Urinary bladder (tissue), 4 donors: ENCODE measurements around the gene LIPT2. TPM values are rescaled to one million over a fixed set of nuclear protein-coding genes. Genes with fewer than 3 reads are reported as not detected.

Experiments used
- DNase-seq: peaks from one replicate; pipeline ENCODE4 v3.0.0-alpha.2; 2015; ENCODE audit errors: extremely low spot score
- H3K27ac ChIP-seq: one replicate; pipeline ENCODE4 v1.5.1; 2013; ENCODE audit warnings: low read depth, mild to moderate bottlenecking, moderate library complexity
- H3K36me3 ChIP-seq: one replicate; pipeline ENCODE4 v1.6.1; 2013; ENCODE audit warnings: mild to moderate bottlenecking, moderate library complexity; ENCODE audit not compliant: insufficient read depth
- H3K4me1 ChIP-seq: one replicate; pipeline ENCODE4 v1.6.1; 2013; ENCODE audit warnings: mild to moderate bottlenecking, moderate library complexity; ENCODE audit not compliant: insufficient read depth
- H3K4me3 ChIP-seq: one replicate; pipeline ENCODE4 v1.5.1; 2013; ENCODE audit warnings: low read depth, low read length
- WGBS: extraction: QIAGEN DNeasy Blood & Tissue Kit; methylation state at CpG from one replicate; pipeline ENCODE4 v1.1.7; 2013; 5-methylcytosine and 5-hydroxymethylcytosine counted together
- polyA plus RNA-seq: library from polyadenylated mRNA; stranded (reverse); fragments of 200-250 nt; gene quantifications from one replicate; pipeline ENCODE4 v1.2.3, GENCODE V29; 2013
- total RNA-seq: library from RNA; depleted of rRNA; stranded (reverse); fragments of >200 nt; gene quantifications from one replicate; pipeline ENCODE4 v1.2.3, GENCODE V29; 2014
- donor health status: healthy with polysubstance abuse.
- donor health status: healthy.

LIPT2 gene
- total and polyA plus RNA-seq, 2 donors = 2.7 to 3.3 TPM

GRCh38 chr11:74480688-74481417 is 12.7 kb downstream of the LIPT2 start:
- H3K36me3 ChIP-seq = no peaks in the 10 kb centered on the region
- no peak overlapping the region for H3K27ac ChIP-seq
- no peaks in the 10 kb centered on the region for H3K4me1 ChIP-seq
- no peak for DNase-seq
- WGBS = 65% methylated on average over 3 of the region's 3 CpGs
- no peak overlapping the region for H3K4me3 ChIP-seq

GRCh38 chr11:74479732-74480123 is 13.8 kb downstream of the LIPT2 start:
- 24% methylated on average over 1 of the region's 1 CpG for WGBS
- Histone ChIP-seq H3K4me1 (no peaks in the 10 kb centered on the region), H3K4me3 (no peak overlapping the region), H3K27ac (no peak overlapping the region), H3K36me3 (no peaks in the 10 kb centered on the region)
- DNase-seq = no peak

GRCh38 chr11:74478877-74479731 is 14.4 kb downstream of the LIPT2 start:
- H3K27ac ChIP-seq = no peak overlapping the region
- H3K4me3 ChIP-seq = no peak overlapping the region
- no peaks in the 10 kb centered on the region for H3K36me3 ChIP-seq
- 69% methylated on average over 10 of the region's 10 CpGs for WGBS
- DNase-seq = no peak
- H3K4me1 ChIP-seq = no peaks in the 10 kb centered on the region

GRCh38 chr11:74476536-74476935 is 17.0 kb downstream of the LIPT2 start:
- no peaks in the 10 kb centered on the region for H3K36me3 ChIP-seq
- no peak for DNase-seq
- no peak overlapping the region for H3K4me3 ChIP-seq
- 86% methylated on average over 2 of the region's 2 CpGs for WGBS
- no peak overlapping the region for H3K27ac ChIP-seq
- H3K4me1 ChIP-seq = no peaks in the 10 kb centered on the region

GRCh38 chr11:74474316-74474715 is 19.2 kb downstream of the LIPT2 start:
- Histone ChIP-seq H3K27ac (no peak overlapping the region), H3K36me3 (no peaks in the 10 kb centered on the region), H3K4me1 (no peaks in the 10 kb centered on the region), H3K4me3 (no peak overlapping the region)
- no peak for DNase-seq
- 12% methylated on average over 1 of the region's 1 CpG for WGBS

- 68% methylated on average over 10 of the region's 10 CpGs for WGBS
- no peak for DNase-seq
- Histone ChIP-seq H3K4me1 (no peaks in the 10 kb centered on the region), H3K36me3 (no peaks in the 10 kb centered on the region), H3K4me3 (no peak overlapping the region), H3K27ac (no peak overlapping the region)
Measured at GRCh38 chr11:74473382-74474173, 19.9 kb downstream of the LIPT2 start.

GRCh38 chr11:74471668-74472429 is 21.7 kb downstream of the LIPT2 start:
- DNase-seq = no peak
- no peak overlapping the region for H3K4me3 ChIP-seq
- 57% methylated on average over 5 of the region's 5 CpGs for whole genome bisulfite sequencing

GRCh38 chr11:74471037-74471436 is 22.5 kb downstream of the LIPT2 start:
- no peak overlapping the region for H3K4me3 ChIP-seq
- no peaks in the 10 kb centered on the region for H3K36me3 ChIP-seq
- WGBS = 100% methylated on average over 1 of the region's 1 CpG
- no peak for DNase-seq
- no peaks in the 10 kb centered on the region for H3K4me1 ChIP-seq
- H3K27ac ChIP-seq = no peak overlapping the region

More at GRCh38 chr11:74471668-74472429, 21.7 kb downstream of the LIPT2 start:
- Histone ChIP-seq H3K4me1 (no peaks in the 10 kb centered on the region), H3K36me3 (no peaks in the 10 kb centered on the region), H3K27ac (no peak overlapping the region)

GRCh38 chr11:74470526-74470925 is 23.0 kb downstream of the LIPT2 start:
- WGBS = 59% methylated on average over 2 of the region's 2 CpGs

GRCh38 chr11:74468936-74469335 is 24.6 kb downstream of the LIPT2 start:
- no peak for DNase-seq
- Histone ChIP-seq H3K4me1 (no peaks in the 10 kb centered on the region), H3K36me3 (no peaks in the 10 kb centered on the region), H3K4me3 (no peak overlapping the region), H3K27ac (no peak overlapping the region)
- WGBS = 83% methylated on average over 1 of the region's 1 CpG

More at GRCh38 chr11:74470526-74470925, 23.0 kb downstream of the LIPT2 start:
- Histone ChIP-seq H3K27ac (no peak overlapping the region), H3K4me3 (no peak overlapping the region), H3K36me3 (no peaks in the 10 kb centered on the region), H3K4me1 (no peaks in the 10 kb centered on the region)
- no peak for DNase-seq

- no peaks in the 10 kb centered on the region for H3K36me3 ChIP-seq
- H3K4me1 ChIP-seq = no peaks in the 10 kb centered on the region
- H3K4me3 ChIP-seq = no peak overlapping the region
- no peak for DNase-seq
- H3K27ac ChIP-seq = no peak overlapping the region
Measured at GRCh38 chr11:74468521-74468920, 25.0 kb downstream of the LIPT2 start.

- Histone ChIP-seq H3K36me3 (no peaks in the 10 kb centered on the region), H3K27ac (no peak overlapping the region), H3K4me3 (no peak overlapping the region), H3K4me1 (no peaks in the 10 kb centered on the region)
- no peak for DNase-seq
- WGBS = 85% methylated on average over 4 of the region's 4 CpGs
Measured at GRCh38 chr11:74468058-74468457, 25.5 kb downstream of the LIPT2 start.
